SJCRH30 (cell line): ENCODE measurements around the gene DYNC2H1. TPM values are rescaled to one million over a fixed set of nuclear protein-coding genes. Genes with fewer than 3 reads are reported as not detected.

Source experiments
- DNase-seq, 2 experiments: peaks; one replicate each; pipeline ENCODE4 v3.0.0-alpha.2; 2015 to 2020
- H3K27ac ChIP-seq: fragments of 250-450 bp; sonication (Bioruptor Pico); 2 replicates; pipeline ENCODE4 v1.5.1; 2020; ENCODE audit warnings: mild to moderate bottlenecking, moderate library complexity
- H3K27me3 ChIP-seq: fragments of 250-450 bp; sonication (Bioruptor Pico); 2 replicates; pipeline ENCODE4 v1.5.1; 2020; ENCODE audit warnings: mild to moderate bottlenecking, moderate library complexity
- H3K36me3 ChIP-seq: fragments of 250-450 bp; sonication (Bioruptor Pico); 2 replicates; pipeline ENCODE4 v1.5.1; 2020; ENCODE audit warnings: mild to moderate bottlenecking, moderate library complexity
- H3K4me1 ChIP-seq: fragments of 250-450 bp; sonication (Bioruptor Pico); 2 replicates; pipeline ENCODE4 v1.5.1; 2020; ENCODE audit warnings: mild to moderate bottlenecking, moderate library complexity
- H3K4me3 ChIP-seq: fragments of 250-450 bp; sonication (Bioruptor Pico); 2 replicates; pipeline ENCODE4 v1.5.1; 2020; ENCODE audit warnings: mild to moderate bottlenecking, moderate library complexity
- H3K9me3 ChIP-seq: fragments of 250-450 bp; sonication (Bioruptor Pico); replicated peaks from 2 replicates; pipeline ENCODE4 v1.5.1; 2020; ENCODE audit warnings: mild to moderate bottlenecking, moderate library complexity
- total RNA-seq: library from RNA; depleted of rRNA; stranded (reverse); fragments of >200 nt; shearing (Covaris generic); gene quantifications from 2 replicates; pipeline ENCODE4 v1.2.3, GENCODE V29; 2014

Gene DYNC2H1
- total RNA-seq, 1 experiment from 2014 or later, result 13.9 TPM

DNA sequence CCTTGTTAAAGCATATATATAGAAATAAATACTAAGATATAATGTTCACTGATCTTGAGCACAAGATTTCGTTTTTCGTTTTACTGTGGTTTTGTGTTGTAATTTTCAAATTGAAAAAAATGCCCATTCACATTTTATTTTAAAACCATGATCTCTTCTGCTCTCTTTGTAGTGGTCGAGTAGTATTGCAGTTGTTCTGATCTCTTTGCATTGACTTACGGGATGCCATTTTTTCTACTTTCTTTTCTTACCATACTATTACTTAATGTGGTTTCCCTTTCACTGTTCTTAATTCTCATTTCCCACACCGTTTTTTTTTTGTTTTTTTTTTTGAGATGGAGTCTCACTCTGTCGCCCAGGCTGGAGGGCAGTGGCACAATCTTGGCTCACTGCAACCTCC, 289.6 kb downstream of the DYNC2H1 start:
- Histone ChIP-seq H3K27ac (no peak overlapping the region), H3K27me3 (no peaks in the 10 kb centered on the region), H3K36me3 (no peaks in the 10 kb centered on the region), H3K4me3 (no peak overlapping the region), H3K4me1 (no peaks in the 10 kb centered on the region), H3K9me3 (no peaks in the 10 kb centered on the region)
- no peak for DNase-seq

DNA sequence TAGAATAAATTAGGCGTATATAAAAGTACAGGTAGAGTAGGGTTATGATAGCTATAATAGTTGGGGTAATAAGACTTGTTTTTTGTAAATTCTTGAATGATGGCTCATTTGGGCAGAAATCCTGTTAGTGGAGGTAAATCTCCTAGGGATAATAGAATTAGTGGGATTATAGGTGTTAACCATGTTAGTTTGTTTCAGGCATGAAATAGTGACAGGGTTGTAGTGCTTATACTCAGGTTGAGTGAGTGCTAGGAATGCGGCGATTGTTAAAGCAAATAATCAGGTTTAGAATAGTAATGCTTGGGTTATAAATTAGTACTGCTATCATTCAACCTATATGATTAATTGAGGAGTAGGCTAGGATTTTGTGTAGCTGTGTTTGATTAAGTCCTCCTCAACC, 297.1 kb downstream of the DYNC2H1 start:
- Histone ChIP-seq H3K27me3 (no peaks in the 10 kb centered on the region), H3K4me1 (no peaks in the 10 kb centered on the region), H3K36me3 (no peaks in the 10 kb centered on the region), H3K9me3 (no peaks in the 10 kb centered on the region), H3K27ac (no peak overlapping the region), H3K4me3 (no peak overlapping the region)
- no peak for DNase-seq

DNA sequence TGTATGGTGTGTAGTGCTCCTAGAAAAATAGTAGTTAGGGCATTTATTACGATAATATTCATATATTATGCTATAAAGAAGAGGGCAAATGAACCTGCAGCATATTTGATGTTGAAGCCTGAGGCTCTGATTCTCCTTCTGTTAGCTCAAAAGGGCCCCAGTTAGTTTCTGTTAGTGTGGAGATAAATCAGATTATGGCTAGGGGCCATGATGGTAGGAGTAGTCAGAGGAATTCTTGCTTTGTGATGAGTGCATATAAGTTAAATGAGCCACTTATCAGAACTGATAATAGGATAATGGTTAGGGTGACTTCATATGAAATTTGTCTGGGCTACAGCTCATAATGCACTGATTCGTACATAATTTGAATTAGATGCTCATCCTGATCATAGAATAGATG, 298.4 kb downstream of the DYNC2H1 start:
- Histone ChIP-seq H3K4me3 (no peak overlapping the region), H3K4me1 (no peaks in the 10 kb centered on the region), H3K27me3 (no peaks in the 10 kb centered on the region), H3K36me3 (no peaks in the 10 kb centered on the region), H3K27ac (no peak overlapping the region), H3K9me3 (no peaks in the 10 kb centered on the region)
- no peak for DNase-seq

- H3K4me1 ChIP-seq, result no peaks in the 10 kb centered on the region
- no peak for DNase-seq
- no peak overlapping the region for H3K27ac ChIP-seq
- no peaks in the 10 kb centered on the region for H3K9me3 ChIP-seq
- H3K36me3 ChIP-seq, result no peaks in the 10 kb centered on the region
- H3K4me3 ChIP-seq, result no peak overlapping the region
- H3K27me3 ChIP-seq, result no peaks in the 10 kb centered on the region
These were observed 304.2 kb downstream of the DYNC2H1 start for GRCh38 chr11:103413266-103413888.

GRCh38 chr11:103418014-103418413, 308.8 kb downstream of the DYNC2H1 start:
- Histone ChIP-seq H3K27me3 (no peaks in the 10 kb centered on the region), H3K4me3 (no peak overlapping the region), H3K27ac (no peak overlapping the region), H3K36me3 (no peaks in the 10 kb centered on the region), H3K9me3 (no peaks in the 10 kb centered on the region), H3K4me1 (no peaks in the 10 kb centered on the region)
- DNase-seq, result no peak

- H3K27ac ChIP-seq, result no peak overlapping the region
- no peak for DNase-seq
- H3K4me1 ChIP-seq, result no peaks in the 10 kb centered on the region
- no peaks in the 10 kb centered on the region for H3K36me3 ChIP-seq
- no peaks in the 10 kb centered on the region for H3K27me3 ChIP-seq
- H3K9me3 ChIP-seq, result no peaks in the 10 kb centered on the region
- no peak overlapping the region for H3K4me3 ChIP-seq
These were observed 311.4 kb downstream of the DYNC2H1 start for GRCh38 chr11:103420593-103420992.

DNA sequence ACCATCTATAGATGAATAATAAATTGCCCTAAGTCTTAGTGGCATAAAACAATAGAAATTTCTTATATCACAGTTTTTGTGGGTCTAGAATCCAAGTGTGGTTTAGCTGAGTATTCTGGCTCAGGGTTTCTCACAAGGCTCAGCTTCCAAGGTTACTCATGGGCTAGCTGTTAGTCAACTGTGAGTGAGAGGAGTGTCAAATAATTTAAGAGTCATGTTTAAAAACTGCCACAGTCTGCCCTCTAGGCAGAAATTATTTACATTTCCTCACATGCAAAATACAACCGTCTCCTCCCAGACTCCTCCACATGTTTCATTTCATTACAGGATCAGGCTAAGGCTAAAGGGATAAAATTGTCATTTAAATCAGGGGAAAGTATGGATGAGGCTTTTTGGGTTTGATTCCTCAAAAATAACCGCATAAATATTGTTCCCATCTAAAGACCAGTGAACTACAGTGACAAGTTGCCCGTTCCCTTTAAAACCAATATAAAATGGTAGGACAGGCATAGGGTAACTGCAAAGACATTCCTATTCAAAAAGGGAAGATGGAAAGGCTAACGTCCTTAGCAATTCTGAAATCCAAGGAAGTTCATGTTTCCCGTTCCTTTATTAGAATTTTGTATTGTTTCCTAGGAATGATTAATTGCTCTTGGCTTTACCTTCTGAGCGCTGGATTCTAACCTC, 324.3 kb downstream of the DYNC2H1 start:
- Histone ChIP-seq H3K4me1 (no peaks in the 10 kb centered on the region), H3K9me3 (no peaks in the 10 kb centered on the region), H3K4me3 (no peak overlapping the region), H3K27ac (no peak overlapping the region), H3K27me3 (no peaks in the 10 kb centered on the region), H3K36me3 (no peaks in the 10 kb centered on the region)
- no peak for DNase-seq

DNA sequence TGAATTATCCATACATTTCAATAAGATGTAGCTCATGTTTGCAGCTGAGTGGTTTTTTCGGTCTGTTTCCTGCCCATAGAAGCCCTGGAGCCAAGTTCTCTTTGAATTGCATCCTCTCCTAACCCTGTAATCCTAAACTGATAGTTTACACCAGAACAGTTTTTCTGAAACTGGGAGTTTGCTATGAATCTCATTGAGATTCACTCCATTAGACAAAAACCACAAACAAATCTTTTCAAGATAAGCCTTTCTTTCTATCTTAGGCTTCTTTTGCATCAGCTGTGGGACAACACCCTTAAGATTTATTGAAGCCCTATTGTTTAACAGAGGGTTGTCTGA, 324.8 kb downstream of the DYNC2H1 start:
- no peak for DNase-seq
- no peaks in the 10 kb centered on the region for H3K9me3 ChIP-seq
- H3K27me3 ChIP-seq, result no peaks in the 10 kb centered on the region
- no peak overlapping the region for H3K4me3 ChIP-seq
- no peaks in the 10 kb centered on the region for H3K36me3 ChIP-seq
- no peaks in the 10 kb centered on the region for H3K4me1 ChIP-seq
- H3K27ac ChIP-seq, result no peak overlapping the region

DNA sequence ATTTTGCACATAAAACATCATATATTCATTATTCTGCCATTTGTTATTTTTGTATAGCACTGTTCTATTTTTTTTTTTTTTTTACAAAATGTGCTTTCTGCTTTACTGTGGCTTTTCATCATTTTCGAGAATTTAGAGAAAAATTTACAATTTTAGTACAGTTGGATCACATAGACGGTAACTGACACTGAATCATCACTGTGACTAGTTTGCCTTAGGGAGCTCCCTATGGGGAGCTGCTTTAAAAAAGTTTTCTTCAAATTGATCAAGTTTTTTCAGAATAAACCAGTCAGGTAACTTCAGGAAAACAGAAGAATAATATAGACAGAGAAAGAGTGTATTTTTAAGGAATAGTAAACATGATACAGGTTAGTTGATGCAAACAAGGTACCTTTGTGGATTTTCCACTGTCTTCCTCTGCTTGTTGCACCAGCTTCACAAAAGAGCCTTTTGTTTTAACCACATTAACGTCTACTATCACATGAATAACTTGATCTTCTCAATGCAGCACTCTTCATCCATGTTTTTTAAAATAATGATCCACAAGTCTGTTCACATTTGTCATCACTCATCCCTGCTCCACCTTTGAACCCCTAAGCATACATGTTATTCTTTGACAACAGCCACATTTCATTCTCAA, 327.0 kb downstream of the DYNC2H1 start:
- Histone ChIP-seq H3K4me1 (no peaks in the 10 kb centered on the region), H3K4me3 (no peak overlapping the region), H3K36me3 (no peaks in the 10 kb centered on the region), H3K27ac (no peak overlapping the region), H3K9me3 (no peaks in the 10 kb centered on the region), H3K27me3 (no peaks in the 10 kb centered on the region)
- no peak for DNase-seq

- H3K36me3 ChIP-seq, result no peaks in the 10 kb centered on the region
- no peaks in the 10 kb centered on the region for H3K27me3 ChIP-seq
- H3K4me3 ChIP-seq, result no peak overlapping the region
- no peaks in the 10 kb centered on the region for H3K4me1 ChIP-seq
- DNase-seq, result no peak
- no peak overlapping the region for H3K27ac ChIP-seq
- no peaks in the 10 kb centered on the region for H3K9me3 ChIP-seq
These were observed 331.8 kb downstream of the DYNC2H1 start for GRCh38 chr11:103441021-103441420.

DNA sequence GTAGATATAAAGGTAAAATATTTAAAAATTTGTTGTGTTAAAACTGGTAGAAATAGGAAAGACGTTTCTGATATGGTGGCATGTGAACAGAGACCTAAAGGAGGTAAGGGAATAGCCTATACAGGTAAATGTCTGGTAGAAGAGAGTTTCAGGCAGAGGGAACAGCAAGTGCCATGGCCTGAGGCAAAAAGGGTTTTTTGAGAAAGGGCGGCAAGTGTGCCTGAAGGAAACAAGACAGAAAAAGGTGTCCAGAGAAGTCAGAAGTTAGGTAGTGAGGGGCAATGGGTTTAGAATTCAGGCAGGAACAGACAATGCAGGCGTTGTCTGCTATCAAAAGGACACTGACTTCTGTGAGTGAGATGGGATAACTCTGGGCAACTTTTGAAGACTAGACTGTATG, 339.7 kb downstream of the DYNC2H1 start:
- no peaks in the 10 kb centered on the region for H3K27me3 ChIP-seq
- H3K9me3 ChIP-seq, result no peaks in the 10 kb centered on the region
- H3K4me3 ChIP-seq, result no peak overlapping the region
- DNase-seq, result no peak
- no peaks in the 10 kb centered on the region for H3K4me1 ChIP-seq
- H3K27ac ChIP-seq, result no peak overlapping the region
- H3K36me3 ChIP-seq, result no peaks in the 10 kb centered on the region

DNA sequence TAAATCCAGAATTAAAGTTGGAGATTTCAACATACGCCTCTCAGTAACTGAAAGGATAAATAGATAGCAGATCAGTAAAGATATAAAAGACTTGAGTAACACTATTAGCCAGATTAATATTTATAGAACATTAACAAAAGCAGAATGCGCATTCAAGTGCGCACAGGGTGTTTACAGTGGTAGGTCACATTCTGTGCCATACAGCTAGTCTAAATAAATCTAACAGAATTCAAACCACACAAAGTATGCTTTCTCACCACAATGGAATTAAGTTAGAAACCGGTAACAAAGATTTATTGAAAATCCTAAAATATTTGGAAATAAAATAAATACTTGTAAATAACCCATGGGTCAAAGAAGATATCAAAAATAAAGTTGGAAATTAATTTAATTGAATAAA, 341.0 kb downstream of the DYNC2H1 start:
- DNase-seq, result no peak
- Histone ChIP-seq H3K36me3 (no peaks in the 10 kb centered on the region), H3K27me3 (no peaks in the 10 kb centered on the region), H3K4me3 (no peak overlapping the region), H3K4me1 (no peaks in the 10 kb centered on the region), H3K9me3 (no peaks in the 10 kb centered on the region), H3K27ac (no peak overlapping the region)

- Histone ChIP-seq H3K36me3 (no peaks in the 10 kb centered on the region), H3K27ac (no peak overlapping the region), H3K4me1 (no peaks in the 10 kb centered on the region), H3K27me3 (no peaks in the 10 kb centered on the region), H3K4me3 (no peak overlapping the region), H3K9me3 (no peaks in the 10 kb centered on the region)
- DNase-seq, result no peak
These were observed 343.9 kb downstream of the DYNC2H1 start for GRCh38 chr11:103453126-103453525.

GRCh38 chr11:103453915-103454709, 344.9 kb downstream of the DYNC2H1 start:
- Histone ChIP-seq H3K9me3 (no peaks in the 10 kb centered on the region), H3K36me3 (no peaks in the 10 kb centered on the region), H3K4me3 (no peak overlapping the region), H3K27me3 (no peaks in the 10 kb centered on the region), H3K27ac (no peak overlapping the region), H3K4me1 (no peaks in the 10 kb centered on the region)
- no peak for DNase-seq

- Histone ChIP-seq H3K4me1 (no peaks in the 10 kb centered on the region), H3K27me3 (no peaks in the 10 kb centered on the region), H3K9me3 (no peaks in the 10 kb centered on the region), H3K4me3 (no peak overlapping the region), H3K36me3 (no peaks in the 10 kb centered on the region), H3K27ac (no peak overlapping the region)
- no peak for DNase-seq
These were observed 355.2 kb downstream of the DYNC2H1 start for GRCh38 chr11:103464420-103464819.
